BJ (cell line): ENCODE results near the gene ADAT3. TPM values are rescaled to one million over a fixed set of nuclear protein-coding genes. Genes with fewer than 3 reads are reported as not detected.

Source experiments
- CTCF ChIA-PET: fragments of 350-600 bp; formaldehyde crosslinking; extraction: SDS; loops from one replicate; lab custom pipeline; 2021; ENCODE audit warnings: antibody characterized with exemption, inconsistent platforms; lab: Yijun Ruan, JAX
- POLR2A ChIA-PET: fragments of 300-600 bp; sonication (Branson Sonifier 250); formaldehyde crosslinking; extraction: SDS; loops from one replicate; lab custom pipeline; 2021; ENCODE audit warnings: antibody characterized with exemption; lab: Charles Lee
- DNase-seq: peaks from one replicate; pipeline ENCODE4 v3.0.0-alpha.2; 2011; ENCODE audit warnings: low read depth
- H3K27me3 ChIP-seq: 2 replicates; pipeline ENCODE4 v1.6.0; 2011; ENCODE audit warnings: low read length; ENCODE audit not compliant: control insufficient read depth, insufficient read depth
- H3K36me3 ChIP-seq: 2 replicates; pipeline ENCODE4 v1.5.1; 2011; ENCODE audit warnings: low read length; ENCODE audit not compliant: control insufficient read depth, insufficient read depth
- H3K4me3 ChIP-seq: 2 replicates; pipeline ENCODE4 v1.5.1; 2011; ENCODE audit warnings: low read depth, mild to moderate bottlenecking, control low read depth, low read length
- polyA plus RNA-seq: library from polyadenylated mRNA; depleted of rRNA; stranded (reverse); fragments of >200 nt; gene quantifications from 2 replicates; pipeline ENCODE4 v1.2.3, GENCODE V29; 2011
- TF ChIP-seq, protein P1 (sequence below): IDR thresholded peaks from 2 replicates; pipeline ENCODE4 v1.5.1; 2011; ENCODE audit warnings: low read depth, mild to moderate bottlenecking, control low read depth, inconsistent platforms, low read length, moderate library complexity; ENCODE audit not compliant: insufficient read depth

ADAT3 gene
- polyA plus RNA-seq, 1 experiment: 0.64 TPM

DNA sequence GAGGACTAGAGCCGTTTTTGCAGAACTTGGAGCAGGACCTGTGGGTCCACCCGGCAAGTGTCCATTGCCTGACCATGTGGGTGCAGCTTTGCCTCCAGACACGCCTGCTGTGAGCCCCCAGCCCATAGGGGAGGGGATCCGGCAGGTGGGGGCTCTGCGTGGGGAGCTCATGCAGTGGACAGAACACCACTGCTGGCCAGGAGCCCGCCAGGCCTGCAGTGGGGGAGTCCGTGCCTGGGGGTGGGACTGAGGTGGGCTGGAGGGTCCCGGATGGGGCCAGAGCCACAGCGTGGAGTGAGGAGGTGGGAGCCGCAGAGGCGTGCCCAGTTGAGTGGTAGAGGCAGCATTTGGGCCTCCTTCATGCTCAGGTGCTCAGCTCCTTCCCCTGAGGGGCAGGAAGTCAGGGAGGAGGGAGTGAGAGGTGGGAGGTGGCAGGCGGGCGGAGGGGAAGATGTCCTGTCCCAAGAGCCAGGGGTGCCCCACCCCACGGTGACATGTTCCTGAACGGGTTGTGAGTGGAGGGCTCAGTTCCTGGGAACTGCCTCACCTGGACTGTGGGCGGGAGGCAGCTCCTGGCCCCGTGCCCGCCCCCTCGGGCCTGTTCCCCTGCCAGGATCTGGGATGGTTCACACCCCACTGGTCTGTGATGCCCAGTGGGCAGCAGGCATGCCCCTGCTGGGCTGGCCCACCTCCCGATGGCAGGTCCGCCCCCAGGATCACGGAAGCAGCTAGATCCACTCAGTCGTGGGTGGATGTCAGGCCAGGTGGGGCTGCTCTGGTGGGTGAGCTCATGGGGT, 8.8 kb downstream of the ADAT3 start:
- CTCF ChIA-PET: interaction anchor here (1.5 kb wide), 1 partner anchor 16 kb away, joined by 3 read pairs; no protein-coding TSS in a partner anchor
- TF ChIP-seq, protein P1, sequence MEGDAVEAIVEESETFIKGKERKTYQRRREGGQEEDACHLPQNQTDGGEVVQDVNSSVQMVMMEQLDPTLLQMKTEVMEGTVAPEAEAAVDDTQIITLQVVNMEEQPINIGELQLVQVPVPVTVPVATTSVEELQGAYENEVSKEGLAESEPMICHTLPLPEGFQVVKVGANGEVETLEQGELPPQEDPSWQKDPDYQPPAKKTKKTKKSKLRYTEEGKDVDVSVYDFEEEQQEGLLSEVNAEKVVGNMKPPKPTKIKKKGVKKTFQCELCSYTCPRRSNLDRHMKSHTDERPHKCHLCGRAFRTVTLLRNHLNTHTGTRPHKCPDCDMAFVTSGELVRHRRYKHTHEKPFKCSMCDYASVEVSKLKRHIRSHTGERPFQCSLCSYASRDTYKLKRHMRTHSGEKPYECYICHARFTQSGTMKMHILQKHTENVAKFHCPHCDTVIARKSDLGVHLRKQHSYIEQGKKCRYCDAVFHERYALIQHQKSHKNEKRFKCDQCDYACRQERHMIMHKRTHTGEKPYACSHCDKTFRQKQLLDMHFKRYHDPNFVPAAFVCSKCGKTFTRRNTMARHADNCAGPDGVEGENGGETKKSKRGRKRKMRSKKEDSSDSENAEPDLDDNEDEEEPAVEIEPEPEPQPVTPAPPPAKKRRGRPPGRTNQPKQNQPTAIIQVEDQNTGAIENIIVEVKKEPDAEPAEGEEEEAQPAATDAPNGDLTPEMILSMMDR: no peak

DNA sequence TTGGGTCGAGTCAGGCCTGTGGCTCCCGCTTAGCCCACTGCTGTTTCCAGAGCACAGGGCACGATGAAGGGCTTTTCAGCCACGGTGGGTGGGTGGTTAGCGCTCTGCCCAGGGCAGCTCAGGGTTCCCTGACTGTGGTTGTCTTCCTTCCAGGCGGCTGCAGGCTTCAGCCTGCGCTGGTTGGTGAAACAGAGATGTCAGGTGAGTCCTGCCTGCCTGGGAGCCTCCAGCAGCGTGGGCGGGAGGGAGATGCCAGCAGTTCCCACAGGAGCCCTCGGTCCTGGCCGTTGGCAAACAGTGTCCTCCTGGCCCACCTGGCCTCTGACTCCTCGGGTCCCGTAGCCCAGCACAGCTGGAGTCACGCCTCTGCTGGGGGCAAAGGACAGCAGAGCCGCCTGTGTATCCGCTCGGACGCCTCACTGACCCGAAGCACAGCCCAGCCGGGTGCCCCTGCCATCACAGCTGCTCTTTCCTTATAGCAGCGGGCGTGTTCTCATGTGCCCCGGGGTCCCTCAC, 9.7 kb downstream of the ADAT3 start:
- POLR2A ChIA-PET: no interaction called here

More for the DNA sequence above, 8.8 kb downstream of the ADAT3 start:
- Histone ChIP-seq H3K4me3 (no peak overlapping the region), H3K27me3 (no peaks in the 10 kb centered on the region), H3K36me3 (peaks cover 21% of the 10 kb centered on the region)
- DNase-seq: no peak
- POLR2A ChIA-PET: no interaction called here

DNA sequence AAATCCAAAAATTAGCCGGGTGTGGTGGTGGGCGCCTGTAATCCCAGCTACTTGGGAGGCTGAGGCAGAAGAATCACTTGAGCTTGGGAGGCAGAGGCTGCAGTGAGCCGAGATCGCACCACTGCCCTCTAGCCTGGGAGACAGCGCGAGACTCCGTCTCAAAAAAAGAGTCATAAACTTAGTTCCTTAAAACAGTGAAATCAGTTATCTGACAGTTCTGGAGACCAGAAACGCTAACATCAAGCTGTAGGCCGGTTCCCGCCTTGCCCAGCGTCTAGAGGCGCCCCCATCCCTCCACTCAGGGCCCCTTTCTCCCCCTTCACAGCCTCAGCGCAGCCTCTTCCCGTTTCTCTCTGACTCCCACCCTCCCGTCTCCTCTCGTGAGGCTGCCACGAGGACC, 11.9 kb downstream of the ADAT3 start:
- ChIA-PET CTCF (no interaction called here), POLR2A (no interaction called here)
- DNase-seq: no peak
- peaks cover 26% of the 10 kb centered on the region for H3K36me3 ChIP-seq
- TF ChIP-seq, protein P1: no peak
- H3K27me3 ChIP-seq: no peaks in the 10 kb centered on the region
- H3K4me3 ChIP-seq: no peak overlapping the region

More for the DNA sequence above, 9.7 kb downstream of the ADAT3 start:
- TF ChIP-seq, protein P1: no peak
- Histone ChIP-seq H3K27me3 (no peaks in the 10 kb centered on the region), H3K4me3 (no peak overlapping the region), H3K36me3 (peaks cover 22% of the 10 kb centered on the region)
- no peak for DNase-seq
- CTCF ChIA-PET: interaction anchor here (1.5 kb wide), 1 partner anchor 15 kb away, joined by 3 read pairs; no protein-coding TSS in a partner anchor

DNA sequence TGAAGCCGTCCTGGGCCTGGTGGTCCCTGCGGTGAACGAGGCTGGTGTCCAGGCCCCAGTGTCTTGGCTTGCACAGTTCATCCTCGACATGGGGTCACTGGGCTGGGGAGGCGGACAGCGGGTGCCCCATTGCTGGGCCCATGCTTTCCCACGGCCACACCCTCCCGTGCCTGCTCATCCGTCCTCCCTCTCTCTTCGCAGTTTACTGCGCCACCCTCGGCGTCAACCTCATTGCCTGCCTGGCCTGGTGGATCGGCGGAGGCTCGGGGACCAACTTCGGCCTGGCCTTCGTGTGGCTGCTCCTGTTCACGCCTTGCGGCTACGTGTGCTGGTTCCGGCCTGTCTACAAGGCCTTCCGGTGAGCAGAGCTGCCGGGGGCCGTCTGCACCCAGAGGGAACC, 12.7 kb downstream of the ADAT3 start:
- Histone ChIP-seq H3K4me3 (no peak overlapping the region), H3K27me3 (no peaks in the 10 kb centered on the region), H3K36me3 (peaks cover 24% of the 10 kb centered on the region)
- ChIA-PET CTCF (no interaction called here), POLR2A (no interaction called here)
- no peak for DNase-seq
- TF ChIP-seq, protein P1: no peak

DNA sequence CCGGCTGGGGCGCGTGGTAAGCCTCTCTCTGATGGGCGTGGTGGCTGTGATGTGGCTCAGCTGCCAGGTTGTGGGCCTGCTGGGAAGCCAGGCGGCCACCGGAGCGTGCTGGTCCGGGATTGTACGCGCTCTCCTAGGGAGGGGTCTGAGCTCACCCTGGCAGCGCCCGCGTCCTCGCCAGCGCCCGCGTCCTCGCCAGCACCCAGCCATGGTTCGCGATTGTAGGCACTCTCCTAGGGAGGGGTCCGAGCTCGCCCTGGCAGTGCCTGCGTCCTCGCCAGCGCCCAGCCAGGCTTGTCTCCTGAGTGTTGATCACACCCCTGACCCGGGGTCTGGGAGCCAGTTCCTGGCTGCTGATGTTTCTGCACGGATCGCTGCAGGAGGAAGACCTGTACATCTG, 13.8 kb downstream of the ADAT3 start:
- ChIA-PET CTCF (interaction anchor here (0.6 to 2.3 kb wide), 2 partner anchors 11 kb away, joined by 3 to 10 read pairs; no protein-coding TSS in a partner anchor), POLR2A (no interaction called here)
- H3K4me3 ChIP-seq: no peak overlapping the region
- TF ChIP-seq, protein P1: no peak
- no peaks in the 10 kb centered on the region for H3K27me3 ChIP-seq
- DNase-seq: no peak
- peaks cover 24% of the 10 kb centered on the region for H3K36me3 ChIP-seq
